Suprapubic skin (tissue), 4 donors: ENCODE data around the gene TEF.

ENCODE experiments used
- EP300 ChIP-seq: sonication (generic); formaldehyde crosslinking; IDR thresholded peaks from one replicate; pipeline ENCODE4 v1.6.1; 2017; ENCODE audit warnings: antibody characterized with exemption
- POLR2A ChIP-seq, 2 donors: fragments of 450-650 bp; IDR thresholded peaks; one replicate each; pipeline ENCODE4 v1.6.1; 2017; ENCODE audit warnings: antibody characterized with exemption in 2 of 2, mild to moderate bottlenecking in 2 of 2, moderate library complexity in 2 of 2
- POLR2AphosphoS5 ChIP-seq, 3 donors: sonication (generic); formaldehyde crosslinking; IDR thresholded peaks; one replicate each; pipeline ENCODE4 v1.6.1; 2017; ENCODE audit warnings: antibody characterized with exemption in 3 of 3
- TF ChIP-seq, protein P1 (sequence below), 2 donors: fragments of 200-600 bp in 1 of 2; fragments of 450-650 bp in 1 of 2; sonication (generic) in 1 of 2; IDR thresholded peaks; one replicate each; pipeline ENCODE4 v1.5.1; 2016 to 2019; ENCODE audit warnings: antibody characterized with exemption in 2 of 2, mild to moderate bottlenecking in 1 of 2, moderate library complexity in 1 of 2

DNA sequence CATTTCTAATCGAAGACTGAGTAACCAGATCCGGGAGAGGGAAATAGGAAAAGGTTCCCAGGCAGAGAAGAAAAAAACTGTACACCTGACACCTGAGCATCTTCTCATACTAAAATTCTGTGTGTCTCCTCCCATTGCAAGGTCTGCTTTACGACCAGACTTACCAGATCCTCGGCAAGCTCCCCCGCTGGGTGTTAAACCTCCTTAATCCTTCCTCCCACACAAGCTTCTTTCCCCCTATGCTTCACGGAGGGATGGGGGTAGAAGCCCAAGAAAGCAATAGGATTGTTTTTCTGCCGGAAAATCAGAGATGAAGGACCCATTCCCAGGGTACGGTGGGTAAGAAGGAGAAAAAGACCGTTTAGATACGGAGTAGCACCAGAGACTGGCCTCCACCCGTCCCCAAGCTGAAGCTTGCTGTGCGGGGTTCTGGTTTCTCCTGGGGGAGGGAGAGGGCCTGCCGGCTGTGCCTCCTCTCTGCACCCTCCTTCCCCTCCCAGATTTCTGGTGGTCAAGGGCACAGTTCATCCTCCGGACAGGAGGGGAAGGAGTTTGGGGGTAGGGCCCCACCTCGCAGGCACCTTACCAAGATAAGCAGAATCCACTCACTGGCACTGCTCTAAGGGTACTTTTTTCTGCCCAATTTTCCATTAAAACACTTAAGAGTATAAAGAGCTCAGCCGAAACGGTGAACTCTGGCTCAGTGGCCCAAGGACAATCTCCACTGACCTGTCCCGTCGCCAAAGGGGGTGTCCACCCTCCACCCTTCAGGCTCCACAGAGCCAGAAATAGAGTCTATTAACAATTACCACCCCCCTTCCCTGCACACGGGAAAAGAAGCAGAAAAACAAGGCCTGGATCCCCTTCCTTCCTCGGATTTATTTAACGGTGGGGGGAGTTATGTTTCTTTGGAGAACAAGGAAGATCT lies 63.7 kb downstream of the TEF start:
- no peak for TF ChIP-seq POLR2AphosphoS5 (IDR thresholded peaks at IDR 0.05)
- TF ChIP-seq, protein P1, sequence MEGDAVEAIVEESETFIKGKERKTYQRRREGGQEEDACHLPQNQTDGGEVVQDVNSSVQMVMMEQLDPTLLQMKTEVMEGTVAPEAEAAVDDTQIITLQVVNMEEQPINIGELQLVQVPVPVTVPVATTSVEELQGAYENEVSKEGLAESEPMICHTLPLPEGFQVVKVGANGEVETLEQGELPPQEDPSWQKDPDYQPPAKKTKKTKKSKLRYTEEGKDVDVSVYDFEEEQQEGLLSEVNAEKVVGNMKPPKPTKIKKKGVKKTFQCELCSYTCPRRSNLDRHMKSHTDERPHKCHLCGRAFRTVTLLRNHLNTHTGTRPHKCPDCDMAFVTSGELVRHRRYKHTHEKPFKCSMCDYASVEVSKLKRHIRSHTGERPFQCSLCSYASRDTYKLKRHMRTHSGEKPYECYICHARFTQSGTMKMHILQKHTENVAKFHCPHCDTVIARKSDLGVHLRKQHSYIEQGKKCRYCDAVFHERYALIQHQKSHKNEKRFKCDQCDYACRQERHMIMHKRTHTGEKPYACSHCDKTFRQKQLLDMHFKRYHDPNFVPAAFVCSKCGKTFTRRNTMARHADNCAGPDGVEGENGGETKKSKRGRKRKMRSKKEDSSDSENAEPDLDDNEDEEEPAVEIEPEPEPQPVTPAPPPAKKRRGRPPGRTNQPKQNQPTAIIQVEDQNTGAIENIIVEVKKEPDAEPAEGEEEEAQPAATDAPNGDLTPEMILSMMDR (IDR thresholded peaks at IDR 0.05): no peak
- TF ChIP-seq POLR2A (IDR thresholded peaks at IDR 0.05): no peak
- TF ChIP-seq EP300: no peak
